ENCODE measurements around the gene AFG1L.

Gene AFG1L

GRCh38 chr6:108550256-108550655 is 255.4 kb downstream of the AFG1L start:
- TF ChIP-seq CTCF (IDR thresholded peaks at IDR 0.05; ENCODE audit: low read length) (no peak), EZH2 (IDR thresholded peaks at IDR 0.05; ENCODE audit: borderline replicate concordance, low read length) (no peak)
- H3K27me3 ChIP-seq (ENCODE audit: insufficient read depth, low read length) = no peaks in the 10 kb centered on the region
- H3K36me3 ChIP-seq (ENCODE audit: insufficient read depth, low read length) = no peaks in the 10 kb centered on the region
- no peaks in the 10 kb centered on the region for H3K9me2 ChIP-seq (ENCODE audit: low read depth, low read length)
- H3K4me2 ChIP-seq (ENCODE audit: low read length) = no peak overlapping the region
- no peak overlapping the region for H3K9ac ChIP-seq (ENCODE audit: low read length)
- no peaks in the 10 kb centered on the region for H3K79me2 ChIP-seq (ENCODE audit: insufficient read depth, low read length)
- no peaks in the 10 kb centered on the region for H4K20me1 ChIP-seq (ENCODE audit: insufficient read depth, low read length)
- H2AFZ ChIP-seq (ENCODE audit: low read length) = no peak overlapping the region
- no peaks in the 10 kb centered on the region for H3K4me1 ChIP-seq (ENCODE audit: insufficient read depth, low read length, severe bottlenecking)
- H3K9me3 ChIP-seq (ENCODE audit: low read length) = no peaks in the 10 kb centered on the region
- no peaks in the 10 kb centered on the region for H3F3A ChIP-seq (ENCODE audit: insufficient read depth, low read length)
- no peak overlapping the region for H3K27ac ChIP-seq (ENCODE audit: low read depth, low read length, poor library complexity, severe bottlenecking)
- no peak overlapping the region for H3K4me3 ChIP-seq (ENCODE audit: low read depth, low read length, poor library complexity, severe bottlenecking)

GRCh38 chr6:108555399-108556052 is 260.7 kb downstream of the AFG1L start:
- peaks cover 8% of the 10 kb centered on the region for H3K4me1 ChIP-seq (ENCODE audit: insufficient read depth, low read length, severe bottlenecking)
- no peaks in the 10 kb centered on the region for H3K79me2 ChIP-seq (ENCODE audit: insufficient read depth, low read length)
- no peak overlapping the region for H3K4me2 ChIP-seq (ENCODE audit: low read length)
- no peaks in the 10 kb centered on the region for H3K9me3 ChIP-seq (ENCODE audit: low read length)
- TF ChIP-seq CTCF (IDR thresholded peaks at IDR 0.05; ENCODE audit: low read length) (no peak), EZH2 (IDR thresholded peaks at IDR 0.05; ENCODE audit: borderline replicate concordance, low read length) (no peak)
- no peak overlapping the region for H2AFZ ChIP-seq (ENCODE audit: low read length)
- no peak overlapping the region for H3K9ac ChIP-seq (ENCODE audit: low read length)
- H3K27ac ChIP-seq (ENCODE audit: low read depth, low read length, poor library complexity, severe bottlenecking) = no peak overlapping the region
- no peaks in the 10 kb centered on the region for H3K9me2 ChIP-seq (ENCODE audit: low read depth, low read length)
- H3K4me3 ChIP-seq (ENCODE audit: low read depth, low read length, poor library complexity, severe bottlenecking) = no peak overlapping the region
- H4K20me1 ChIP-seq (ENCODE audit: insufficient read depth, low read length) = no peaks in the 10 kb centered on the region
- no peaks in the 10 kb centered on the region for H3F3A ChIP-seq (ENCODE audit: insufficient read depth, low read length)
- no peaks in the 10 kb centered on the region for H3K36me3 ChIP-seq (ENCODE audit: insufficient read depth, low read length)
- H3K27me3 ChIP-seq (ENCODE audit: insufficient read depth, low read length) = no peaks in the 10 kb centered on the region

GRCh38 chr6:108556250-108556649 is 261.4 kb downstream of the AFG1L start:
- Histone ChIP-seq H3F3A (ENCODE audit: insufficient read depth, low read length) (no peaks in the 10 kb centered on the region), H3K9me3 (ENCODE audit: low read length) (no peaks in the 10 kb centered on the region), H3K4me1 (ENCODE audit: insufficient read depth, low read length, severe bottlenecking) (peaks cover 8% of the 10 kb centered on the region), H3K9me2 (ENCODE audit: low read depth, low read length) (no peaks in the 10 kb centered on the region), H3K27ac (ENCODE audit: low read depth, low read length, poor library complexity, severe bottlenecking) (no peak overlapping the region), H3K9ac (ENCODE audit: low read length) (no peak overlapping the region), H3K27me3 (ENCODE audit: insufficient read depth, low read length) (no peaks in the 10 kb centered on the region), H3K79me2 (ENCODE audit: insufficient read depth, low read length) (no peaks in the 10 kb centered on the region), H3K4me3 (ENCODE audit: low read depth, low read length, poor library complexity, severe bottlenecking) (no peak overlapping the region), H4K20me1 (ENCODE audit: insufficient read depth, low read length) (no peaks in the 10 kb centered on the region), H3K4me2 (ENCODE audit: low read length) (no peak overlapping the region), H2AFZ (ENCODE audit: low read length) (no peak overlapping the region), H3K36me3 (ENCODE audit: insufficient read depth, low read length) (no peaks in the 10 kb centered on the region)
- TF ChIP-seq CTCF (IDR thresholded peaks at IDR 0.05; ENCODE audit: low read length) (no peak), EZH2 (IDR thresholded peaks at IDR 0.05; ENCODE audit: borderline replicate concordance, low read length) (no peak)

Data from OCI-LY1 (cell line).